PC-9 (cell line): ENCODE data around the gene INPP4A. TPM values are rescaled to one million over a fixed set of nuclear protein-coding genes. Genes with fewer than 3 reads are reported as not detected.

Experiments used
- BruUV-seq: library from RNA; stranded (reverse); fragments of 400-500 nt; replicated peaks from 2 replicates; lab custom pipeline; 2021; lab: Mats Ljungman, UMichigan
- CTCF ChIA-PET: fragments of 300-600 bp; sonication (Branson Sonifier 250); formaldehyde crosslinking; loops from one replicate; lab custom pipeline; 2022; ENCODE audit warnings: antibody characterized with exemption; lab: Charles Lee
- POLR2A ChIA-PET: fragments of 300-600 bp; sonication (Branson Sonifier 250); formaldehyde crosslinking; loops from one replicate; lab custom pipeline; 2022; ENCODE audit warnings: antibody characterized with exemption; ENCODE audit not compliant: unreplicated experiment; lab: Charles Lee
- DNase-seq, 2 experiments: peaks; one replicate each; pipeline versions ENCODE4 v3.0.0 to v3.0.0-alpha.2; 2015 to 2022; ENCODE audit warnings: mixed read lengths in 1 of 2
- H2AFZ ChIP-seq: fragments of 200-600 bp; sonication (generic); 2 replicates; pipeline ENCODE4 v1.8.1; 2017; ENCODE audit warnings: antibody characterized with exemption
- H3F3A ChIP-seq: fragments of 200-600 bp; sonication (generic); 2 replicates; pipeline ENCODE4 v1.8.1; 2017; ENCODE audit warnings: antibody characterized with exemption, mild to moderate bottlenecking, low read depth; ENCODE audit not compliant: insufficient read depth
- H3K27ac ChIP-seq: fragments of 200-600 bp; sonication (generic); 2 replicates; pipeline ENCODE4 v1.6.1; 2016; ENCODE audit warnings: mixed run types
- H3K27me3 ChIP-seq: fragments of 200-600 bp; sonication (generic); 2 replicates; pipeline ENCODE4 v1.6.1; 2016; ENCODE audit warnings: low read depth, mixed run types; ENCODE audit not compliant: insufficient read depth
- H3K36me3 ChIP-seq: fragments of 200-600 bp; sonication (generic); 2 replicates; pipeline ENCODE4 v1.6.1; 2016; ENCODE audit warnings: low read depth, mixed run types
- H3K4me1 ChIP-seq: fragments of 200-600 bp; sonication (generic); replicated peaks from 2 replicates; pipeline ENCODE4 v1.6.1; 2016; ENCODE audit warnings: mixed run types; ENCODE audit not compliant: insufficient read depth
- H3K4me2 ChIP-seq: fragments of 200-600 bp; sonication (generic); 2 replicates; pipeline ENCODE4 v1.6.1; 2017; ENCODE audit warnings: mixed run types
- H3K4me3 ChIP-seq: fragments of 200-600 bp; sonication (generic); 2 replicates; pipeline ENCODE4 v1.6.1; 2016; ENCODE audit warnings: mixed run types
- H3K79me2 ChIP-seq: fragments of 200-600 bp; sonication (generic); 2 replicates; pipeline ENCODE4 v1.6.1; 2017; ENCODE audit warnings: low read depth, mixed run types
- H3K9me2 ChIP-seq: fragments of 200-600 bp; sonication (generic); 2 replicates; pipeline ENCODE4 v1.8.1; 2017; ENCODE audit warnings: mild to moderate bottlenecking; ENCODE audit not compliant: insufficient read depth
- H3K9me3 ChIP-seq: fragments of 200-600 bp; sonication (generic); 2 replicates; pipeline ENCODE4 v1.8.1; 2016; ENCODE audit warnings: low read depth; ENCODE audit not compliant: insufficient read depth
- H4K20me1 ChIP-seq: fragments of 200-600 bp; sonication (generic); 2 replicates; pipeline ENCODE4 v1.8.1; 2017; ENCODE audit not compliant: insufficient read depth
- EZH2 ChIP-seq: fragments of 200-600 bp; sonication (generic); IDR thresholded peaks from 2 replicates; pipeline ENCODE4 v1.8.0; 2017; ENCODE audit warnings: antibody characterized with exemption, low read depth
- intact Hi-C: fragments of 100-400 bp; cut with micrococcal nuclease; formaldehyde crosslinking; loops from one replicate; pipeline ENCODE4 v1.10.0; 2022; ENCODE audit not compliant: unreplicated experiment
- total RNA-seq: library from RNA; stranded (reverse); gene quantifications from 2 replicates; pipeline ENCODE4 v1.2.3, GENCODE V29; 2021
- TF ChIP-seq, protein P1 (sequence below): fragments of 200-600 bp; sonication (generic); conservative IDR thresholded peaks from 2 replicates; pipeline ENCODE4 v1.6.1; 2017; ENCODE audit warnings: mixed run types, antibody characterized with exemption, mild to moderate bottlenecking, moderate library complexity

INPP4A gene
- total RNA-seq, 1 experiment from 2014 or later, result 52.9 TPM

DNA sequence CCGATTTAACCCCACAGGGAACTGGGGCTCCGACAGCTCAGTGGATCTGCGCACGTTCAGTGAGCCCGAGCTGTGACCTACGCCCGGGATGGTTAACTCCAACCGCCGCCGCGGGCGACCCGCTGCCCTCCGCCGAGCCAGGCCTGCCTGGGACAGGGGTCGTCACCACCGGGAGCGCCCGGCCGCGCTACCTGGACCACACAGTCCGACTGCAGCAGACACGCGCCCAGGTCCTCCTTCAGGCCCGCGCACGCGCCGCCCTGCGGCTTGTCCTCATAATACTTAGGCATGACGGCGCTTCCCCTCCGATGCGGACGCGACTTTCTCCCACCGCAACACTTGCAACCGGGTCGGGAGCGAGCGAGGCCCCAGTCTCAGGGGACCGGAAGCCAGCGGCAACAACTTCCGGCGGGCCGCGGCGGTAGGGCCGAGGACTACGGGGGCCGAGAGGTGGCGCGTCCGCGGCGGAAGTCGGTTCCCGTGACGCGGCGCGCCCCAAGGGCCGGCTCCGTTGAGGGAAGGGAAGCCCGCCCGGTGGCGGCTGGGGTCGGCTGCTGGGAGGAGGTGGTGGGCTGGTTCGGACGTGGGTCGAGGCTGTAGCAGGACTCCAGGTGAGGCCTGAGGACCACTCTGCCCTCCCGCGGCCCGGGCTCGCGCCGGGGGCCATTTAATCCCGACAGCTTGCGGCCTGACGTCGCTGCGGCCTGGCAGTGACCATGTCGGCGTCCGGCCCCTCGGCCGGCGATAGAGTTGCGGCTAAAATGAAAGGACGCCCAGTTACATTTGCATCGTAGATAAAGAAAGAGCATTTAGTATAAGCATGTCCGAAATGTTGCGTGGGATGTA, 163.7 kb downstream of the INPP4A start, which contains the start of the genes COA5 and UNC50:
TSS of gene COA5 (minus strand) at position 397 of the 846 bp plus-strand sequence. CDS start at position 290, 107 bp downstream.
TSS of gene UNC50 (plus strand) at position 474 of the 846 bp plus-strand sequence. CDS start 1,171 bp downstream, outside the sequence.
- peaks cover 65% of the 10 kb centered on the region for H3K79me2 ChIP-seq
- DNase-seq, result peak; percentile 83 to 91
- intact Hi-C loops, result loop anchor here (5.0 to 10.0 kb wide), 2 partner anchors 459 to 894 kb away; partner anchors contain the start of gene ZAP70
- peak within 1 kb of the TSS; percentile 93 for H2AFZ ChIP-seq
- BruUV-seq, result no TSS peak
- peak within 1 kb of the TSS; percentile 70 for H3K27ac ChIP-seq
- ChIA-PET CTCF (interaction anchor here (0.8 kb wide), 1 partner anchor 856 kb away, joined by 4 read pairs; no protein-coding TSS in a partner anchor), POLR2A (interaction anchor here (0.5 to 0.7 kb wide), 2 partner anchors 12 to 1019 kb away, joined by 5 to 9 read pairs; no protein-coding TSS in a partner anchor)
- peaks cover 25% of the 10 kb centered on the region for H3K4me1 ChIP-seq
- peak within 1 kb of the TSS; percentile 77 for H3K4me3 ChIP-seq
- H3K9me3 ChIP-seq, result no peaks in the 10 kb centered on the region
- H3K36me3 ChIP-seq, result peaks cover 31% of the 10 kb centered on the region
- H3K9me2 ChIP-seq, result no peaks in the 10 kb centered on the region
- no peak for TF ChIP-seq EZH2
- TF ChIP-seq, protein P1, sequence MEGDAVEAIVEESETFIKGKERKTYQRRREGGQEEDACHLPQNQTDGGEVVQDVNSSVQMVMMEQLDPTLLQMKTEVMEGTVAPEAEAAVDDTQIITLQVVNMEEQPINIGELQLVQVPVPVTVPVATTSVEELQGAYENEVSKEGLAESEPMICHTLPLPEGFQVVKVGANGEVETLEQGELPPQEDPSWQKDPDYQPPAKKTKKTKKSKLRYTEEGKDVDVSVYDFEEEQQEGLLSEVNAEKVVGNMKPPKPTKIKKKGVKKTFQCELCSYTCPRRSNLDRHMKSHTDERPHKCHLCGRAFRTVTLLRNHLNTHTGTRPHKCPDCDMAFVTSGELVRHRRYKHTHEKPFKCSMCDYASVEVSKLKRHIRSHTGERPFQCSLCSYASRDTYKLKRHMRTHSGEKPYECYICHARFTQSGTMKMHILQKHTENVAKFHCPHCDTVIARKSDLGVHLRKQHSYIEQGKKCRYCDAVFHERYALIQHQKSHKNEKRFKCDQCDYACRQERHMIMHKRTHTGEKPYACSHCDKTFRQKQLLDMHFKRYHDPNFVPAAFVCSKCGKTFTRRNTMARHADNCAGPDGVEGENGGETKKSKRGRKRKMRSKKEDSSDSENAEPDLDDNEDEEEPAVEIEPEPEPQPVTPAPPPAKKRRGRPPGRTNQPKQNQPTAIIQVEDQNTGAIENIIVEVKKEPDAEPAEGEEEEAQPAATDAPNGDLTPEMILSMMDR, result peak; percentile 1
- peaks cover 5% of the 10 kb centered on the region for H3F3A ChIP-seq
- H4K20me1 ChIP-seq, result peaks cover 3% of the 10 kb centered on the region; the same call in 1 of the 2 replicates
- no peaks in the 10 kb centered on the region for H3K27me3 ChIP-seq
- peak within 1 kb of the TSS; percentile 96 for H3K4me2 ChIP-seq

DNA sequence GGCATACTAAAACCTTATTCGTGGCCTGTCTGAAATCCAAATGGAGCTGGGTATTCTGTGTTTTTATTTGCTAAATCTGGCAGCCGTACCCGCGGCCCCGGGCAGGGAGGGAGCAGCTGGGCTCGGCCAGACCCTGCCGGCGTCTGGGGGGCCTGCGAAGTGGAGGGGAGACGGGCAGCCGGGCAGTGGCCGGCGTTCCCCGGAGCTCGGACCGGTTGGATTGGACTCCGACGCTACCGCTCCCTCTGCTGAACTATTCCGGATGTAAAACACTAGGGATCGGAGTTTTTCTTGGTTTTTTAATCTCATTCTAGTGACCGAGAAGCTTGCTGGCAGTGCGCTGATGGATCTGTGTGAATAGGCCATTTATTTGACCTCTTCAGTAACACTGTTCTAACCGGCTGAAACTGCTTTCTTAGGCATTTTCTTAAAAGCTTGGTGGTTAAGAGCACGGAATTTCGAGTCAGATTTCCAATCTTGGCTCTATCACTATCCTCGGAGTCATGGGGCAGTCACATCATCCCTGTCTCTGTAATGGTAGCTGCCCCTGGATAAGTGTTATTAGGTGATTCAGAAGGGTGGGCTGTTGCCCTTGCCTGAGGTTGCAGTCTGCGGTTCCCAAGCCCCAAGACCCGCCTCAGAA, 164.4 kb downstream of the INPP4A start:
- Histone ChIP-seq H3F3A (peaks cover 5% of the 10 kb centered on the region; the same call in 1 of the 2 replicates), H3K27ac (peak overlapping the region; percentile 70), H3K9me2 (no peaks in the 10 kb centered on the region), H3K79me2 (peaks cover 65% of the 10 kb centered on the region), H3K4me2 (peak overlapping the region; percentile 96), H3K27me3 (no peaks in the 10 kb centered on the region), H3K4me1 (peaks cover 25% of the 10 kb centered on the region), H3K9me3 (no peaks in the 10 kb centered on the region), H4K20me1 (peaks cover 3% of the 10 kb centered on the region; the same call in 1 of the 2 replicates), H2AFZ (peak overlapping the region; percentile 93), H3K4me3 (peak overlapping the region; percentile 77), H3K36me3 (peaks cover 34% of the 10 kb centered on the region)
- ChIA-PET POLR2A (interaction anchor here (0.5 to 0.7 kb wide), 2 partner anchors 13 to 1020 kb away, joined by 5 to 9 read pairs; no protein-coding TSS in a partner anchor), CTCF (interaction anchor here (0.8 kb wide), 1 partner anchor 856 kb away, joined by 4 read pairs; no protein-coding TSS in a partner anchor)
- intact Hi-C loops, result loop anchor here (5.0 to 10.0 kb wide), 2 partner anchors 458 to 894 kb away; partner anchors contain the start of gene ZAP70
- TF ChIP-seq, protein P1, result 0 out of 2 replicates have a peak, but pooled peaks have one; percentile 11
- TF ChIP-seq EZH2, result no peak
- DNase-seq, result peak in 1 of 2 experiments; percentile 31
- TSS peak; percentile 46 for BruUV-seq
